ENCODE data around the gene ADIPOR2. TPM values are rescaled to one million over a fixed set of nuclear protein-coding genes. Genes with fewer than 3 reads are reported as not detected.
A peak's percentile ranks its signal among the peaks of the same experiment; 100 is the strongest.
"Not testable (repeated sequence)": the region's sequence is repeated elsewhere in the genome, so short reads cannot be mapped to it uniquely, and the experiment has no call there.

The ADIPOR2 gene
- total and polyA plus RNA-seq, 2 of the 4 experiments (the other 2 are of a cell fraction): 20.0 to 24.9 TPM

DNA sequence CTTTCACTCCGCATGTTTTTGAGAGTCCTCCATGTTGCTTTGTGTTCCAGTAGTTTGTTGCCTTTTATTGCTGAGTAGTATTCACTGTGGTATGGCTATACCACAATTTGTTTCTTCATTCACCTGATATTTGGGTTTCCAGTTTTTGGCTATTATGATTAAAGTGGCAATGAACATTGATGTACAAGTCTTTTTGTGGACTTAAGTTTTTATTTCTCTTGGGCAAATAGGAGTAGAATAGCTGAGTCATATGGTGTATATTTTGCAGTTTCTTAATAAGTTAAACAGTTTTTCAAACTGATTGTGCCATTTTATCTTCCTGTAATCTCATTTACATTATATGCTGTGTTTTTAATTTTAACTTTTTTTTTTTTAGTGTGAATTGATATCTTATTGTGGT is 16.2 kb downstream of the ADIPOR2 start:
- no peaks in the 10 kb centered on the region for H3K27me3 ChIP-seq (ENCODE audit: control insufficient read depth, insufficient read depth, low read length)
- H3K9ac ChIP-seq (ENCODE audit: low read depth, low read length): no peak overlapping the region
- H3K4me1 ChIP-seq (ENCODE audit: control insufficient read depth, insufficient read depth, low read length): peaks cover 8% of the 10 kb centered on the region
- no peak overlapping the region for H3K23ac ChIP-seq (ENCODE audit: low read depth, low read length)
- dilution Hi-C loops (cut with HindIII; ENCODE audit: low sequenced_read_pairs, unreplicated experiment) (no loop called here), in situ Hi-C loops (cut with MboI; ENCODE audit: low sequenced_read_pairs) (no loop called here), intact Hi-C loops (cut with micrococcal nuclease) (no loop called here)
- no peak overlapping the region for H4K91ac ChIP-seq (ENCODE audit: insufficient read depth, low read depth, low read length)
- H3K27ac ChIP-seq (ENCODE audit: insufficient read depth, low read length): no peak overlapping the region
- H2BK120ac ChIP-seq (ENCODE audit: low read depth, low read length): no peak overlapping the region
- peaks cover 45% of the 10 kb centered on the region for H4K20me1 ChIP-seq (ENCODE audit: insufficient read depth, low read length)
- no peak overlapping the region for H4K8ac ChIP-seq (ENCODE audit: low read depth in 2 of 2, low read length in 2 of 2)
- POLR2A ChIA-PET (ENCODE audit: unreplicated experiment): no interaction called here
- no CpG with 5 or more reads among the region's 1 CpG for WGBS, 2 experiments (ENCODE audit: extremely low coverage in 2 of 2, insufficient read length in 1 of 2)
- H2AK5ac ChIP-seq (ENCODE audit: low read depth, low read length): no peak overlapping the region
- H2BK20ac ChIP-seq (ENCODE audit: low read depth, low read length): no peak overlapping the region
- DNase-seq (no peak), ATAC-seq (ENCODE audit: low read depth) (no peak)
- BruUV-seq (replicated peaks): no TSS peak
- H2AFZ ChIP-seq (replicated peaks; ENCODE audit: low read length, poor library complexity): no peak overlapping the region
- H3K18ac ChIP-seq (ENCODE audit: low read depth, low read length): no peak overlapping the region
- peak overlapping the region; percentile 66; the same call in 1 of the 2 replicates for H3K14ac ChIP-seq (replicated peaks; ENCODE audit: low read depth, low read length)
- no peaks in the 10 kb centered on the region for H3K36me3 ChIP-seq (ENCODE audit: control insufficient read depth, insufficient read depth, low read length)
- no peaks in the 10 kb centered on the region for H3K9me3 ChIP-seq (ENCODE audit: control insufficient read depth, insufficient read depth, low read length)
- peak; percentile 59; the same call in 1 of the 2 replicates for TF ChIP-seq NFE2L2 (IDR thresholded peaks at IDR 0.05; ENCODE audit: low read depth, low read length)
- TF ChIP-seq SMC3 (IDR thresholded peaks at IDR 0.05; ENCODE audit: low read depth, low read length): no peak
- H2BK15ac ChIP-seq (ENCODE audit: low read depth, low read length): no peak overlapping the region
- CTCF ChIA-PET: no interaction called here
- H4K5ac ChIP-seq (ENCODE audit: low read depth, low read length): no peak overlapping the region
- H3K79me1 ChIP-seq (ENCODE audit: low read depth in 1 of 2, low read length in 2 of 2): peaks cover 27 to 66% of the 10 kb centered on the region in 2 experiments
- H3K56ac ChIP-seq (ENCODE audit: extremely low read depth, insufficient read depth, low read length): no peak overlapping the region
- H2BK5ac ChIP-seq (ENCODE audit: low read depth, low read length, poor library complexity, severe bottlenecking): peak overlapping the region; percentile 33
- no peak overlapping the region for H3K4ac ChIP-seq (ENCODE audit: low read depth, low read length)
- no peak overlapping the region for H3K4me3 ChIP-seq (ENCODE audit: insufficient read depth, low read depth, low read length)
- H3K9me1 ChIP-seq (ENCODE audit: insufficient read depth, low read length): peaks cover 6% of the 10 kb centered on the region
- no peak overlapping the region for H3K4me2 ChIP-seq (ENCODE audit: low read depth, low read length)
- H2AK9ac ChIP-seq (replicated peaks; ENCODE audit: low read depth, low read length, poor library complexity): no peak overlapping the region

GRCh38 chr12:1709968-1710367 is 19.1 kb downstream of the ADIPOR2 start:
- H2AFZ ChIP-seq (replicated peaks; ENCODE audit: low read length, poor library complexity); H2BK15ac ChIP-seq (ENCODE audit: low read depth, low read length); H2AK9ac ChIP-seq (replicated peaks; ENCODE audit: low read depth, low read length, poor library complexity); in situ Hi-C loops (cut with MboI; ENCODE audit: low sequenced_read_pairs); BruUV-seq (replicated peaks); CTCF ChIA-PET; H2AK5ac ChIP-seq (ENCODE audit: low read depth, low read length); H3K4me3 ChIP-seq (ENCODE audit: insufficient read depth, low read depth, low read length); dilution Hi-C loops (cut with HindIII; ENCODE audit: low sequenced_read_pairs, unreplicated experiment); H3K27me3 ChIP-seq (ENCODE audit: control insufficient read depth, insufficient read depth, low read length); H3K56ac ChIP-seq (ENCODE audit: extremely low read depth, insufficient read depth, low read length); intact Hi-C loops (cut with micrococcal nuclease); H3K23ac ChIP-seq (ENCODE audit: low read depth, low read length); H2BK5ac ChIP-seq (ENCODE audit: low read depth, low read length, poor library complexity, severe bottlenecking); H2BK120ac ChIP-seq (ENCODE audit: low read depth, low read length); H3K4me1 ChIP-seq (ENCODE audit: control insufficient read depth, insufficient read depth, low read length); H3K18ac ChIP-seq (ENCODE audit: low read depth, low read length); H4K91ac ChIP-seq (ENCODE audit: insufficient read depth, low read depth, low read length); H3K9me1 ChIP-seq (ENCODE audit: insufficient read depth, low read length); H3K9ac ChIP-seq (ENCODE audit: low read depth, low read length); H3K9me3 ChIP-seq (ENCODE audit: control insufficient read depth, insufficient read depth, low read length); H4K5ac ChIP-seq (ENCODE audit: low read depth, low read length); H3K27ac ChIP-seq (ENCODE audit: insufficient read depth, low read length); POLR2A ChIA-PET (ENCODE audit: unreplicated experiment); H3K4ac ChIP-seq (ENCODE audit: low read depth, low read length); ATAC-seq (ENCODE audit: low read depth); H2BK20ac ChIP-seq (ENCODE audit: low read depth, low read length); H4K8ac ChIP-seq (ENCODE audit: low read depth in 2 of 2, low read length in 2 of 2); H3K36me3 ChIP-seq (ENCODE audit: control insufficient read depth, insufficient read depth, low read length); H3K4me2 ChIP-seq (ENCODE audit: low read depth, low read length); H3K14ac ChIP-seq (replicated peaks; ENCODE audit: low read depth, low read length); DNase-seq: not testable (repeated sequence)
- Histone ChIP-seq H4K20me1 (ENCODE audit: insufficient read depth, low read length) (peaks cover 37% of the 10 kb centered on the region), H3K79me1 (ENCODE audit: low read depth in 1 of 2, low read length in 2 of 2) (peaks cover 32 to 71% of the 10 kb centered on the region in 2 experiments)
- 100% methylated on average over 3 of the region's 5 CpGs; no CpG with 5 or more reads in 1 of the 2 experiments for WGBS, 2 experiments (ENCODE audit: extremely low coverage in 2 of 2, insufficient read length in 1 of 2)
